PC-9 (cell line): ENCODE data around the gene APBA2. TPM values are rescaled to one million over a fixed set of nuclear protein-coding genes. Genes with fewer than 3 reads are reported as not detected.

ENCODE experiments used
- BruUV-seq: library from RNA; stranded (reverse); fragments of 400-500 nt; replicated peaks from 2 replicates; lab custom pipeline; 2021; lab: Mats Ljungman, UMichigan
- CTCF ChIA-PET: fragments of 300-600 bp; sonication (Branson Sonifier 250); formaldehyde crosslinking; loops from one replicate; lab custom pipeline; 2022; ENCODE audit warnings: antibody characterized with exemption; lab: Charles Lee
- POLR2A ChIA-PET: fragments of 300-600 bp; sonication (Branson Sonifier 250); formaldehyde crosslinking; loops from one replicate; lab custom pipeline; 2022; ENCODE audit warnings: antibody characterized with exemption; ENCODE audit not compliant: unreplicated experiment; lab: Charles Lee
- DNase-seq, 2 experiments: peaks; one replicate each; pipeline versions ENCODE4 v3.0.0 to v3.0.0-alpha.2; 2015 to 2022; ENCODE audit warnings: mixed read lengths in 1 of 2
- H2AFZ ChIP-seq: fragments of 200-600 bp; sonication (generic); 2 replicates; pipeline ENCODE4 v1.8.1; 2017; ENCODE audit warnings: antibody characterized with exemption
- H3F3A ChIP-seq: fragments of 200-600 bp; sonication (generic); 2 replicates; pipeline ENCODE4 v1.8.1; 2017; ENCODE audit warnings: antibody characterized with exemption, mild to moderate bottlenecking, low read depth; ENCODE audit not compliant: insufficient read depth
- H3K27ac ChIP-seq: fragments of 200-600 bp; sonication (generic); 2 replicates; pipeline ENCODE4 v1.6.1; 2016; ENCODE audit warnings: mixed run types
- H3K27me3 ChIP-seq: fragments of 200-600 bp; sonication (generic); 2 replicates; pipeline ENCODE4 v1.6.1; 2016; ENCODE audit warnings: low read depth, mixed run types; ENCODE audit not compliant: insufficient read depth
- H3K36me3 ChIP-seq: fragments of 200-600 bp; sonication (generic); 2 replicates; pipeline ENCODE4 v1.6.1; 2016; ENCODE audit warnings: low read depth, mixed run types
- H3K4me1 ChIP-seq: fragments of 200-600 bp; sonication (generic); replicated peaks from 2 replicates; pipeline ENCODE4 v1.6.1; 2016; ENCODE audit warnings: mixed run types; ENCODE audit not compliant: insufficient read depth
- H3K4me2 ChIP-seq: fragments of 200-600 bp; sonication (generic); 2 replicates; pipeline ENCODE4 v1.6.1; 2017; ENCODE audit warnings: mixed run types
- H3K4me3 ChIP-seq: fragments of 200-600 bp; sonication (generic); 2 replicates; pipeline ENCODE4 v1.6.1; 2016; ENCODE audit warnings: mixed run types
- H3K79me2 ChIP-seq: fragments of 200-600 bp; sonication (generic); 2 replicates; pipeline ENCODE4 v1.6.1; 2017; ENCODE audit warnings: low read depth, mixed run types
- H3K9me2 ChIP-seq: fragments of 200-600 bp; sonication (generic); 2 replicates; pipeline ENCODE4 v1.8.1; 2017; ENCODE audit warnings: mild to moderate bottlenecking; ENCODE audit not compliant: insufficient read depth
- H3K9me3 ChIP-seq: fragments of 200-600 bp; sonication (generic); 2 replicates; pipeline ENCODE4 v1.8.1; 2016; ENCODE audit warnings: low read depth; ENCODE audit not compliant: insufficient read depth
- H4K20me1 ChIP-seq: fragments of 200-600 bp; sonication (generic); 2 replicates; pipeline ENCODE4 v1.8.1; 2017; ENCODE audit not compliant: insufficient read depth
- CTCF ChIP-seq: fragments of 200-600 bp; sonication (generic); conservative IDR thresholded peaks from 2 replicates; pipeline ENCODE4 v1.6.1; 2017; ENCODE audit warnings: mixed run types, antibody characterized with exemption, mild to moderate bottlenecking, moderate library complexity
- EZH2 ChIP-seq: fragments of 200-600 bp; sonication (generic); IDR thresholded peaks from 2 replicates; pipeline ENCODE4 v1.8.0; 2017; ENCODE audit warnings: antibody characterized with exemption, low read depth
- intact Hi-C: fragments of 100-400 bp; cut with micrococcal nuclease; formaldehyde crosslinking; loops from one replicate; pipeline ENCODE4 v1.10.0; 2022; ENCODE audit not compliant: unreplicated experiment
- total RNA-seq: library from RNA; stranded (reverse); gene quantifications from 2 replicates; pipeline ENCODE4 v1.2.3, GENCODE V29; 2021

Gene APBA2
- total RNA-seq, 1 experiment from 2014 or later = not detected

- Histone ChIP-seq H3K4me3 (no peak overlapping the region), H3K27me3 (peaks cover 45% of the 10 kb centered on the region), H3K9me2 (no peaks in the 10 kb centered on the region), H3K4me2 (no peak overlapping the region), H3K27ac (no peak overlapping the region), H3F3A (no peaks in the 10 kb centered on the region), H3K9me3 (no peaks in the 10 kb centered on the region), H4K20me1 (no peaks in the 10 kb centered on the region), H3K4me1 (no peaks in the 10 kb centered on the region), H3K36me3 (no peaks in the 10 kb centered on the region), H3K79me2 (no peaks in the 10 kb centered on the region), H2AFZ (no peak overlapping the region)
- DNase-seq = no peak
- POLR2A ChIA-PET = no interaction called here
- no TSS peak for BruUV-seq
- intact Hi-C loops = no loop called here
- CTCF ChIA-PET = no interaction called here
- TF ChIP-seq CTCF (no peak), EZH2 (no peak)
Observed at GRCh38 chr15:28911310-28911931, 25.6 kb downstream of the APBA2 start.

- no peak overlapping the region for H3K4me2 ChIP-seq
- H3K27me3 ChIP-seq = peaks cover 37% of the 10 kb centered on the region
- H3K36me3 ChIP-seq = no peaks in the 10 kb centered on the region
- H3K4me1 ChIP-seq = no peaks in the 10 kb centered on the region
- no peak for DNase-seq
- no peak overlapping the region for H2AFZ ChIP-seq
- POLR2A ChIA-PET = no interaction called here
- no peaks in the 10 kb centered on the region for H3F3A ChIP-seq
- intact Hi-C loops = no loop called here
- no peak for TF ChIP-seq EZH2
- TF ChIP-seq CTCF = no peak
- no peak overlapping the region for H3K4me3 ChIP-seq
- no peak overlapping the region for H3K27ac ChIP-seq
- CTCF ChIA-PET = no interaction called here
- no peaks in the 10 kb centered on the region for H3K9me2 ChIP-seq
- BruUV-seq = no TSS peak
- no peaks in the 10 kb centered on the region for H3K9me3 ChIP-seq
- H3K79me2 ChIP-seq = no peaks in the 10 kb centered on the region
- no peaks in the 10 kb centered on the region for H4K20me1 ChIP-seq
Observed at GRCh38 chr15:28912422-28912821, 26.6 kb downstream of the APBA2 start.

- no TSS peak for BruUV-seq
- ChIA-PET POLR2A (no interaction called here), CTCF (no interaction called here)
- Histone ChIP-seq H3K4me3 (no peak overlapping the region), H3K4me1 (no peaks in the 10 kb centered on the region), H3K36me3 (no peaks in the 10 kb centered on the region), H3K9me3 (no peaks in the 10 kb centered on the region), H3F3A (no peaks in the 10 kb centered on the region), H3K9me2 (no peaks in the 10 kb centered on the region), H4K20me1 (no peaks in the 10 kb centered on the region), H3K4me2 (no peak overlapping the region), H2AFZ (no peak overlapping the region), H3K27me3 (peaks cover 34% of the 10 kb centered on the region), H3K27ac (no peak overlapping the region), H3K79me2 (no peaks in the 10 kb centered on the region)
- DNase-seq = no peak
- TF ChIP-seq EZH2 (no peak), CTCF (no peak)
- intact Hi-C loops = no loop called here
Observed at GRCh38 chr15:28913171-28913765, 27.5 kb downstream of the APBA2 start.
